ENCODE measurements around the gene LRRC4C.

The LRRC4C gene

GRCh38 chr11:40099426-40100161 is 1359.9 kb downstream of the LRRC4C start:
- no peak overlapping the region for H3K4me3 ChIP-seq (ENCODE audit: severe bottlenecking)
- DNase-seq (ENCODE audit: low spot score) (no peak), ATAC-seq (ENCODE audit: low read depth) (no peak)
- TF ChIP-seq CTCF (IDR thresholded peaks at IDR 0.05; ENCODE audit: poor library complexity, severe bottlenecking): no peak
- H3K4me1 ChIP-seq (ENCODE audit: insufficient read depth, poor library complexity, severe bottlenecking): no peaks in the 10 kb centered on the region
- peaks cover 10% of the 10 kb centered on the region for H3K27me3 ChIP-seq (ENCODE audit: insufficient read depth, poor library complexity, severe bottlenecking)
- no peak overlapping the region for H3K27ac ChIP-seq (ENCODE audit: poor library complexity, severe bottlenecking)
- no peaks in the 10 kb centered on the region for H3K9me3 ChIP-seq (ENCODE audit: severe bottlenecking)
- no peaks in the 10 kb centered on the region for H3K36me3 ChIP-seq (ENCODE audit: low read depth)

GRCh38 chr11:40095446-40095845 is 1364.0 kb downstream of the LRRC4C start:
- DNase-seq (ENCODE audit: low spot score): no peak
- Histone ChIP-seq H3K27me3 (ENCODE audit: insufficient read depth, poor library complexity, severe bottlenecking) (peaks cover 10% of the 10 kb centered on the region), H3K36me3 (ENCODE audit: low read depth) (no peaks in the 10 kb centered on the region), H3K9me3 (ENCODE audit: severe bottlenecking) (no peaks in the 10 kb centered on the region), H3K4me3 (ENCODE audit: severe bottlenecking) (no peak overlapping the region), H3K27ac (ENCODE audit: poor library complexity, severe bottlenecking) (no peak overlapping the region), H3K4me1 (ENCODE audit: insufficient read depth, poor library complexity, severe bottlenecking) (no peaks in the 10 kb centered on the region)
- no peak for ATAC-seq (ENCODE audit: low read depth)
- no peak for TF ChIP-seq CTCF (IDR thresholded peaks at IDR 0.05; ENCODE audit: poor library complexity, severe bottlenecking)

- no peaks in the 10 kb centered on the region for H3K9me3 ChIP-seq (ENCODE audit: severe bottlenecking)
- no peaks in the 10 kb centered on the region for H3K36me3 ChIP-seq (ENCODE audit: low read depth)
- H3K4me3 ChIP-seq (ENCODE audit: severe bottlenecking): no peak overlapping the region
- H3K4me1 ChIP-seq (ENCODE audit: insufficient read depth, poor library complexity, severe bottlenecking): no peaks in the 10 kb centered on the region
- DNase-seq (ENCODE audit: low spot score): no peak
- no peak for TF ChIP-seq CTCF (IDR thresholded peaks at IDR 0.05; ENCODE audit: poor library complexity, severe bottlenecking)
- ATAC-seq (ENCODE audit: low read depth): no peak
- H3K27me3 ChIP-seq (ENCODE audit: insufficient read depth, poor library complexity, severe bottlenecking): peaks cover 10% of the 10 kb centered on the region
- no peak overlapping the region for H3K27ac ChIP-seq (ENCODE audit: poor library complexity, severe bottlenecking)
These were observed 1364.5 kb downstream of the LRRC4C start for GRCh38 chr11:40094954-40095353.

GRCh38 chr11:40080434-40080833 is 1379.0 kb downstream of the LRRC4C start:
- H3K36me3 ChIP-seq (ENCODE audit: low read depth): no peaks in the 10 kb centered on the region
- no peaks in the 10 kb centered on the region for H3K4me1 ChIP-seq (ENCODE audit: insufficient read depth, poor library complexity, severe bottlenecking)
- no peak overlapping the region for H3K4me3 ChIP-seq (ENCODE audit: severe bottlenecking)
- peaks cover 4% of the 10 kb centered on the region for H3K27me3 ChIP-seq (ENCODE audit: insufficient read depth, poor library complexity, severe bottlenecking)
- TF ChIP-seq CTCF (IDR thresholded peaks at IDR 0.05; ENCODE audit: poor library complexity, severe bottlenecking): no peak
- no peaks in the 10 kb centered on the region for H3K9me3 ChIP-seq (ENCODE audit: severe bottlenecking)
- DNase-seq (ENCODE audit: low spot score): no peak
- ATAC-seq (ENCODE audit: low read depth): no peak
- no peak overlapping the region for H3K27ac ChIP-seq (ENCODE audit: poor library complexity, severe bottlenecking)
